SK-N-SH treated with all-trans-retinoic acid at 6 μM for 48 hours (cell line): ENCODE data around the gene RIPK4.

ENCODE experiments used
- ATAC-seq: fragments of 200-7000 bp; cut with Tn5 transposase; 3 replicates; pipeline ENCODE4 v1.9.1; 2020; ENCODE audit warnings: mild to moderate bottlenecking, moderate library complexity
- ARNTL ChIP-seq: fragments of 450-650 bp; formaldehyde crosslinking; IDR thresholded peaks from 2 replicates; pipeline ENCODE4 v1.5.0; 2020; ENCODE audit warnings: low read depth, mild to moderate bottlenecking, moderate library complexity, borderline replicate concordance
- BACH2 ChIP-seq: fragments of 250-450 bp; sonication (Bioruptor Pico); IDR thresholded peaks from 2 replicates; pipeline ENCODE4 v1.9.0; 2021; ENCODE audit warnings: mild to moderate bottlenecking, borderline replicate concordance
- CSDC2 ChIP-seq: fragments of 250-450 bp; sonication (Bioruptor Pico); IDR thresholded peaks from 2 replicates; pipeline ENCODE4 v1.5.0; 2020; ENCODE audit warnings: mild to moderate bottlenecking, moderate library complexity
- ESRRG ChIP-seq: fragments of 250-450 bp; sonication (Bioruptor Pico); IDR thresholded peaks from 2 replicates; pipeline ENCODE4 v1.6.1; 2021; ENCODE audit warnings: mild to moderate bottlenecking
- ISL1 ChIP-seq: fragments of 250-450 bp; sonication (Bioruptor Pico); IDR thresholded peaks from 2 replicates; pipeline ENCODE4 v2.1.2; 2022; ENCODE audit warnings: mild to moderate bottlenecking, moderate library complexity
- OSR1 ChIP-seq: fragments of 250-450 bp; sonication (Bioruptor Pico); IDR thresholded peaks from 2 replicates; pipeline ENCODE4 v1.8.0; 2022; ENCODE audit warnings: moderate library complexity, mild to moderate bottlenecking, inconsistent platforms
- PPARA ChIP-seq: fragments of 250-450 bp; sonication (Bioruptor Pico); IDR thresholded peaks from 2 replicates; pipeline ENCODE4 v1.5.0; 2020; ENCODE audit warnings: mild to moderate bottlenecking, borderline replicate concordance
- RARB ChIP-seq: fragments of 250-450 bp; sonication (Bioruptor Pico); IDR thresholded peaks from 2 replicates; pipeline ENCODE4 v1.8.0; 2021; ENCODE audit warnings: mild to moderate bottlenecking, moderate library complexity
- SNAI2 ChIP-seq: fragments of 250-450 bp; sonication (Bioruptor Pico); IDR thresholded peaks from 2 replicates; pipeline ENCODE4 v1.5.0; 2020; ENCODE audit warnings: mild to moderate bottlenecking, moderate library complexity
- TCF4 ChIP-seq: fragments of 250-450 bp; sonication (Bioruptor Pico); IDR thresholded peaks from 2 replicates; pipeline ENCODE4 v1.8.0; 2021; ENCODE audit warnings: mild to moderate bottlenecking, moderate library complexity, borderline replicate concordance
- TOX ChIP-seq: fragments of 250-450 bp; sonication (Bioruptor Pico); IDR thresholded peaks from 2 replicates; pipeline ENCODE4 v1.8.0; 2021; ENCODE audit warnings: mild to moderate bottlenecking, moderate library complexity, borderline replicate concordance
- ZC3H10 ChIP-seq: fragments of 250-450 bp; sonication (Bioruptor Pico); IDR thresholded peaks from 2 replicates; pipeline ENCODE4 v1.5.1; 2021; ENCODE audit warnings: mild to moderate bottlenecking, moderate library complexity
- ZFP3 ChIP-seq: fragments of 250-450 bp; sonication (Bioruptor Pico); IDR thresholded peaks from 2 replicates; pipeline ENCODE4 v1.5.0; 2020; ENCODE audit warnings: mild to moderate bottlenecking, moderate library complexity
- ZFP30 ChIP-seq: fragments of 450-650 bp; formaldehyde crosslinking; IDR thresholded peaks from 2 replicates; pipeline ENCODE4 v1.5.0; 2022; ENCODE audit warnings: mild to moderate bottlenecking, moderate library complexity
- ZNF70 ChIP-seq: fragments of 450-650 bp; formaldehyde crosslinking; IDR thresholded peaks from 2 replicates; pipeline ENCODE4 v1.5.0; 2020; ENCODE audit warnings: mild to moderate bottlenecking, moderate library complexity
- ZNF8 ChIP-seq: fragments of 450-650 bp; formaldehyde crosslinking; IDR thresholded peaks from 2 replicates; pipeline ENCODE4 v1.5.0; 2020; ENCODE audit warnings: mild to moderate bottlenecking, moderate library complexity
- TF ChIP-seq, protein P1 (sequence below): fragments of 250-450 bp; sonication (Bioruptor Pico); IDR thresholded peaks from 2 replicates; pipeline ENCODE4 v1.8.0; 2020; ENCODE audit warnings: mild to moderate bottlenecking, moderate library complexity, borderline replicate concordance
- TF ChIP-seq, protein P2 (sequence below): fragments of 250-450 bp; sonication (Bioruptor Pico); IDR thresholded peaks from 2 replicates; pipeline ENCODE4 v1.8.0; 2021; ENCODE audit warnings: low read depth, mild to moderate bottlenecking, moderate library complexity, borderline replicate concordance
- TF ChIP-seq, protein P3 (sequence below): fragments of 250-450 bp; sonication (Bioruptor Pico); IDR thresholded peaks from 2 replicates; pipeline ENCODE4 v1.5.1; 2020; ENCODE audit warnings: low read depth, mild to moderate bottlenecking, moderate library complexity
- TF ChIP-seq, protein P4 (sequence below): fragments of 250-450 bp; sonication (Bioruptor Pico); IDR thresholded peaks from 2 replicates; pipeline ENCODE4 v1.5.0; 2020; ENCODE audit warnings: mild to moderate bottlenecking, moderate library complexity
- TF ChIP-seq, protein P5 (sequence below): fragments of 250-450 bp; sonication (Bioruptor Pico); IDR thresholded peaks from 2 replicates; pipeline ENCODE4 v1.5.1; 2021; ENCODE audit warnings: mild to moderate bottlenecking, moderate library complexity

RIPK4 gene

GRCh38 chr21:41763398-41763931 lies 3.4 kb downstream of the RIPK4 start:
- no peak for ATAC-seq

GRCh38 chr21:41762753-41763152 lies 4.1 kb downstream of the RIPK4 start:
- TF ChIP-seq ISL1 (no peak), RARB (CRISPR knock-in tag) (no peak), ZC3H10 (no peak), CSDC2 (CRISPR knock-in tag) (no peak), PPARA (CRISPR knock-in tag) (no peak), BACH2 (CRISPR knock-in tag) (no peak), SNAI2 (CRISPR knock-in tag) (no peak), ZFP3 (CRISPR knock-in tag) (no peak), OSR1 (CRISPR knock-in tag) (no peak), TOX (CRISPR knock-in tag) (no peak), ZFP30 (no peak), ZNF70 (no peak), ESRRG (no peak)
- TF ChIP-seq, protein P1, sequence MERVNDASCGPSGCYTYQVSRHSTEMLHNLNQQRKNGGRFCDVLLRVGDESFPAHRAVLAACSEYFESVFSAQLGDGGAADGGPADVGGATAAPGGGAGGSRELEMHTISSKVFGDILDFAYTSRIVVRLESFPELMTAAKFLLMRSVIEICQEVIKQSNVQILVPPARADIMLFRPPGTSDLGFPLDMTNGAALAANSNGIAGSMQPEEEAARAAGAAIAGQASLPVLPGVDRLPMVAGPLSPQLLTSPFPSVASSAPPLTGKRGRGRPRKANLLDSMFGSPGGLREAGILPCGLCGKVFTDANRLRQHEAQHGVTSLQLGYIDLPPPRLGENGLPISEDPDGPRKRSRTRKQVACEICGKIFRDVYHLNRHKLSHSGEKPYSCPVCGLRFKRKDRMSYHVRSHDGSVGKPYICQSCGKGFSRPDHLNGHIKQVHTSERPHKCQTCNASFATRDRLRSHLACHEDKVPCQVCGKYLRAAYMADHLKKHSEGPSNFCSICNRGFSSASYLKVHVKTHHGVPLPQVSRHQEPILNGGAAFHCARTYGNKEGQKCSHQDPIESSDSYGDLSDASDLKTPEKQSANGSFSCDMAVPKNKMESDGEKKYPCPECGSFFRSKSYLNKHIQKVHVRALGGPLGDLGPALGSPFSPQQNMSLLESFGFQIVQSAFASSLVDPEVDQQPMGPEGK (CRISPR knock-in tag), result no peak
- TF ChIP-seq, protein P2, sequence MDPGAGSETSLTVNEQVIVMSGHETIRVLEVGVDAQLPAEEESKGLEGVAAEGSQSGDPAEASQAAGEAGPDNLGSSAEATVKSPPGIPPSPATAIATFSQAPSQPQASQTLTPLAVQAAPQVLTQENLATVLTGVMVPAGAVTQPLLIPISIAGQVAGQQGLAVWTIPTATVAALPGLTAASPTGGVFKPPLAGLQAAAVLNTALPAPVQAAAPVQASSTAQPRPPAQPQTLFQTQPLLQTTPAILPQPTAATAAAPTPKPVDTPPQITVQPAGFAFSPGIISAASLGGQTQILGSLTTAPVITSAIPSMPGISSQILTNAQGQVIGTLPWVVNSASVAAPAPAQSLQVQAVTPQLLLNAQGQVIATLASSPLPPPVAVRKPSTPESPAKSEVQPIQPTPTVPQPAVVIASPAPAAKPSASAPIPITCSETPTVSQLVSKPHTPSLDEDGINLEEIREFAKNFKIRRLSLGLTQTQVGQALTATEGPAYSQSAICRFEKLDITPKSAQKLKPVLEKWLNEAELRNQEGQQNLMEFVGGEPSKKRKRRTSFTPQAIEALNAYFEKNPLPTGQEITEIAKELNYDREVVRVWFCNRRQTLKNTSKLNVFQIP (CRISPR knock-in tag), result no peak
- TF ChIP-seq, protein P3, sequence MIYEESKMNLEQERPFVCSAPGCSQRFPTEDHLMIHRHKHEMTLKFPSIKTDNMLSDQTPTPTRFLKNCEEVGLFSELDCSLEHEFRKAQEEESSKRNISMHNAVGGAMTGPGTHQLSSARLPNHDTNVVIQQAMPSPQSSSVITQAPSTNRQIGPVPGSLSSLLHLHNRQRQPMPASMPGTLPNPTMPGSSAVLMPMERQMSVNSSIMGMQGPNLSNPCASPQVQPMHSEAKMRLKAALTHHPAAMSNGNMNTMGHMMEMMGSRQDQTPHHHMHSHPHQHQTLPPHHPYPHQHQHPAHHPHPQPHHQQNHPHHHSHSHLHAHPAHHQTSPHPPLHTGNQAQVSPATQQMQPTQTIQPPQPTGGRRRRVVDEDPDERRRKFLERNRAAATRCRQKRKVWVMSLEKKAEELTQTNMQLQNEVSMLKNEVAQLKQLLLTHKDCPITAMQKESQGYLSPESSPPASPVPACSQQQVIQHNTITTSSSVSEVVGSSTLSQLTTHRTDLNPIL (CRISPR knock-in tag), result no peak
- TF ChIP-seq, protein P4, sequence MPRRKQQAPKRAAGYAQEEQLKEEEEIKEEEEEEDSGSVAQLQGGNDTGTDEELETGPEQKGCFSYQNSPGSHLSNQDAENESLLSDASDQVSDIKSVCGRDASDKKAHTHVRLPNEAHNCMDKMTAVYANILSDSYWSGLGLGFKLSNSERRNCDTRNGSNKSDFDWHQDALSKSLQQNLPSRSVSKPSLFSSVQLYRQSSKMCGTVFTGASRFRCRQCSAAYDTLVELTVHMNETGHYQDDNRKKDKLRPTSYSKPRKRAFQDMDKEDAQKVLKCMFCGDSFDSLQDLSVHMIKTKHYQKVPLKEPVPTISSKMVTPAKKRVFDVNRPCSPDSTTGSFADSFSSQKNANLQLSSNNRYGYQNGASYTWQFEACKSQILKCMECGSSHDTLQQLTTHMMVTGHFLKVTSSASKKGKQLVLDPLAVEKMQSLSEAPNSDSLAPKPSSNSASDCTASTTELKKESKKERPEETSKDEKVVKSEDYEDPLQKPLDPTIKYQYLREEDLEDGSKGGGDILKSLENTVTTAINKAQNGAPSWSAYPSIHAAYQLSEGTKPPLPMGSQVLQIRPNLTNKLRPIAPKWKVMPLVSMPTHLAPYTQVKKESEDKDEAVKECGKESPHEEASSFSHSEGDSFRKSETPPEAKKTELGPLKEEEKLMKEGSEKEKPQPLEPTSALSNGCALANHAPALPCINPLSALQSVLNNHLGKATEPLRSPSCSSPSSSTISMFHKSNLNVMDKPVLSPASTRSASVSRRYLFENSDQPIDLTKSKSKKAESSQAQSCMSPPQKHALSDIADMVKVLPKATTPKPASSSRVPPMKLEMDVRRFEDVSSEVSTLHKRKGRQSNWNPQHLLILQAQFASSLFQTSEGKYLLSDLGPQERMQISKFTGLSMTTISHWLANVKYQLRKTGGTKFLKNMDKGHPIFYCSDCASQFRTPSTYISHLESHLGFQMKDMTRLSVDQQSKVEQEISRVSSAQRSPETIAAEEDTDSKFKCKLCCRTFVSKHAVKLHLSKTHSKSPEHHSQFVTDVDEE, result no peak
- no peak for ATAC-seq

More at GRCh38 chr21:41763398-41763931, 3.4 kb downstream of the RIPK4 start:
- no peak for TF ChIP-seq PPARA (CRISPR knock-in tag)
- TF ChIP-seq, protein P1 (CRISPR knock-in tag), result no peak
- no peak for TF ChIP-seq ZFP3 (CRISPR knock-in tag)
- no peak for TF ChIP-seq ZNF8 (CRISPR knock-in tag)
- no peak for TF ChIP-seq ESRRG
- TF ChIP-seq, protein P2 (CRISPR knock-in tag), result no peak
- TF ChIP-seq CSDC2 (CRISPR knock-in tag), result no peak
- TF ChIP-seq ZFP30, result no peak
- TF ChIP-seq OSR1 (CRISPR knock-in tag), result no peak
- no peak for TF ChIP-seq ZNF70
- no peak for TF ChIP-seq SNAI2 (CRISPR knock-in tag)
- no peak for TF ChIP-seq TCF4
- no peak for TF ChIP-seq RARB (CRISPR knock-in tag)
- TF ChIP-seq, protein P5, sequence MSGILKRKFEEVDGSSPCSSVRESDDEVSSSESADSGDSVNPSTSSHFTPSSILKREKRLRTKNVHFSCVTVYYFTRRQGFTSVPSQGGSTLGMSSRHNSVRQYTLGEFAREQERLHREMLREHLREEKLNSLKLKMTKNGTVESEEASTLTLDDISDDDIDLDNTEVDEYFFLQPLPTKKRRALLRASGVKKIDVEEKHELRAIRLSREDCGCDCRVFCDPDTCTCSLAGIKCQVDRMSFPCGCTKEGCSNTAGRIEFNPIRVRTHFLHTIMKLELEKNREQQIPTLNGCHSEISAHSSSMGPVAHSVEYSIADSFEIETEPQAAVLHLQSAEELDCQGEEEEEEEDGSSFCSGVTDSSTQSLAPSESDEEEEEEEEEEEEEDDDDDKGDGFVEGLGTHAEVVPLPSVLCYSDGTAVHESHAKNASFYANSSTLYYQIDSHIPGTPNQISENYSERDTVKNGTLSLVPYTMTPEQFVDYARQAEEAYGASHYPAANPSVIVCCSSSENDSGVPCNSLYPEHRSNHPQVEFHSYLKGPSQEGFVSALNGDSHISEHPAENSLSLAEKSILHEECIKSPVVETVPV (CRISPR knock-in tag), result no peak
- no peak for TF ChIP-seq ARNTL
- no peak for TF ChIP-seq TOX (CRISPR knock-in tag)
- no peak for TF ChIP-seq ISL1
- TF ChIP-seq, protein P3 (CRISPR knock-in tag), result no peak
